ENCODE data around the gene GPC5.

DNA sequence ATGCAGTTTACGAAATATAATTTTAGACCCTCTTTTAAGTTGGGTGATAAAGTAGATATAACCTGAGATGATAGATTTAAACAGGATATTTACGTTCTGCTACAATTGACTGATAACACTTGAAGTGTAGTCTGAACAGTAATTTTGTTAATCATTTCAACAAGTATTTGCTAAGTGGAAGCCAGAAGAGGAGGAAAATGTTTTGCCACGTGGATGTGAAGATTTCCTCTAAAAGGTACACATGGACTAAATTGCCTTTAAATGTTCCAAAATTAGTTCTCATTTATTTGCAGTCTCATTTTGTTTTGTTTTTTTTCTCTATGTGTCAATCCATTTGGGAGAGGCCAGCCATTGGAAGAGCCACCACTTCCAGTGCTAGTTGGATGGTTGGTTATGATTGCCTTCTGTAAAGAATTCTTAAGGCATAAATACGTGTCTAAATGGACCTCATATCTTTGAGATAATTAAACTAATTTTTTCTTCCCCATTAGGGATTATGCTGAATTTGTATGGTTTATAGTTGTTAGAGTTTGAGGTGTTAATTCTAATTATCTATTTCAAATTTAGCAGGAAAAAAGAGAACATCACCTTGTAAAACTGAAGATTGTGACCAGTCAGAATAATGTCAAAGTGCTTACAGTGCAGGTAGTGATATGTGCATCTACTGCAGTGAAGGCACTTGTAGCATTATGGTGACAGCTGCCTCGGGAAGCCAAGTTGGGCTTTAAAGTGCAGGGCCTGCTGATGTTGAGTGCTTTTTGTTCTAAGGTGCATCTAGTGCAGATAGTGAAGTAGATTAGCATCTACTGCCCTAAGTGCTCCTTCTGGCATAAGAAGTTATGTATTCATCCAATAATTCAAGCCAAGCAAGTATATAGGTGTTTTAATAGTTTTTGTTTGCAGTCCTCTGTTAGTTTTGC lies 48.2 kb upstream of the GPC5 start:
- TF ChIP-seq, protein P1, sequence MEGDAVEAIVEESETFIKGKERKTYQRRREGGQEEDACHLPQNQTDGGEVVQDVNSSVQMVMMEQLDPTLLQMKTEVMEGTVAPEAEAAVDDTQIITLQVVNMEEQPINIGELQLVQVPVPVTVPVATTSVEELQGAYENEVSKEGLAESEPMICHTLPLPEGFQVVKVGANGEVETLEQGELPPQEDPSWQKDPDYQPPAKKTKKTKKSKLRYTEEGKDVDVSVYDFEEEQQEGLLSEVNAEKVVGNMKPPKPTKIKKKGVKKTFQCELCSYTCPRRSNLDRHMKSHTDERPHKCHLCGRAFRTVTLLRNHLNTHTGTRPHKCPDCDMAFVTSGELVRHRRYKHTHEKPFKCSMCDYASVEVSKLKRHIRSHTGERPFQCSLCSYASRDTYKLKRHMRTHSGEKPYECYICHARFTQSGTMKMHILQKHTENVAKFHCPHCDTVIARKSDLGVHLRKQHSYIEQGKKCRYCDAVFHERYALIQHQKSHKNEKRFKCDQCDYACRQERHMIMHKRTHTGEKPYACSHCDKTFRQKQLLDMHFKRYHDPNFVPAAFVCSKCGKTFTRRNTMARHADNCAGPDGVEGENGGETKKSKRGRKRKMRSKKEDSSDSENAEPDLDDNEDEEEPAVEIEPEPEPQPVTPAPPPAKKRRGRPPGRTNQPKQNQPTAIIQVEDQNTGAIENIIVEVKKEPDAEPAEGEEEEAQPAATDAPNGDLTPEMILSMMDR (IDR thresholded peaks at IDR 0.05; ENCODE audit: low read depth, low read length, missing input control), result no peak
- no peak for TF ChIP-seq YY1 (IDR thresholded peaks at IDR 0.05)
- TF ChIP-seq, protein P2, sequence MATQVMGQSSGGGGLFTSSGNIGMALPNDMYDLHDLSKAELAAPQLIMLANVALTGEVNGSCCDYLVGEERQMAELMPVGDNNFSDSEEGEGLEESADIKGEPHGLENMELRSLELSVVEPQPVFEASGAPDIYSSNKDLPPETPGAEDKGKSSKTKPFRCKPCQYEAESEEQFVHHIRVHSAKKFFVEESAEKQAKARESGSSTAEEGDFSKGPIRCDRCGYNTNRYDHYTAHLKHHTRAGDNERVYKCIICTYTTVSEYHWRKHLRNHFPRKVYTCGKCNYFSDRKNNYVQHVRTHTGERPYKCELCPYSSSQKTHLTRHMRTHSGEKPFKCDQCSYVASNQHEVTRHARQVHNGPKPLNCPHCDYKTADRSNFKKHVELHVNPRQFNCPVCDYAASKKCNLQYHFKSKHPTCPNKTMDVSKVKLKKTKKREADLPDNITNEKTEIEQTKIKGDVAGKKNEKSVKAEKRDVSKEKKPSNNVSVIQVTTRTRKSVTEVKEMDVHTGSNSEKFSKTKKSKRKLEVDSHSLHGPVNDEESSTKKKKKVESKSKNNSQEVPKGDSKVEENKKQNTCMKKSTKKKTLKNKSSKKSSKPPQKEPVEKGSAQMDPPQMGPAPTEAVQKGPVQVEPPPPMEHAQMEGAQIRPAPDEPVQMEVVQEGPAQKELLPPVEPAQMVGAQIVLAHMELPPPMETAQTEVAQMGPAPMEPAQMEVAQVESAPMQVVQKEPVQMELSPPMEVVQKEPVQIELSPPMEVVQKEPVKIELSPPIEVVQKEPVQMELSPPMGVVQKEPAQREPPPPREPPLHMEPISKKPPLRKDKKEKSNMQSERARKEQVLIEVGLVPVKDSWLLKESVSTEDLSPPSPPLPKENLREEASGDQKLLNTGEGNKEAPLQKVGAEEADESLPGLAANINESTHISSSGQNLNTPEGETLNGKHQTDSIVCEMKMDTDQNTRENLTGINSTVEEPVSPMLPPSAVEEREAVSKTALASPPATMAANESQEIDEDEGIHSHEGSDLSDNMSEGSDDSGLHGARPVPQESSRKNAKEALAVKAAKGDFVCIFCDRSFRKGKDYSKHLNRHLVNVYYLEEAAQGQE (IDR thresholded peaks at IDR 0.05), result no peak
- TF ChIP-seq HNF4G (IDR thresholded peaks at IDR 0.05), result no peak
- TF ChIP-seq TAF1 (conservative IDR thresholded peaks at IDR 0.05), result no peak
- TF ChIP-seq, protein P3, sequence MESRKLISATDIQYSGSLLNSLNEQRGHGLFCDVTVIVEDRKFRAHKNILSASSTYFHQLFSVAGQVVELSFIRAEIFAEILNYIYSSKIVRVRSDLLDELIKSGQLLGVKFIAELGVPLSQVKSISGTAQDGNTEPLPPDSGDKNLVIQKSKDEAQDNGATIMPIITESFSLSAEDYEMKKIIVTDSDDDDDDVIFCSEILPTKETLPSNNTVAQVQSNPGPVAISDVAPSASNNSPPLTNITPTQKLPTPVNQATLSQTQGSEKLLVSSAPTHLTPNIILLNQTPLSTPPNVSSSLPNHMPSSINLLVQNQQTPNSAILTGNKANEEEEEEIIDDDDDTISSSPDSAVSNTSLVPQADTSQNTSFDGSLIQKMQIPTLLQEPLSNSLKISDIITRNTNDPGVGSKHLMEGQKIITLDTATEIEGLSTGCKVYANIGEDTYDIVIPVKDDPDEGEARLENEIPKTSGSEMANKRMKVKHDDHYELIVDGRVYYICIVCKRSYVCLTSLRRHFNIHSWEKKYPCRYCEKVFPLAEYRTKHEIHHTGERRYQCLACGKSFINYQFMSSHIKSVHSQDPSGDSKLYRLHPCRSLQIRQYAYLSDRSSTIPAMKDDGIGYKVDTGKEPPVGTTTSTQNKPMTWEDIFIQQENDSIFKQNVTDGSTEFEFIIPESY (IDR thresholded peaks at IDR 0.05), result no peak
- TF ChIP-seq, protein P4, sequence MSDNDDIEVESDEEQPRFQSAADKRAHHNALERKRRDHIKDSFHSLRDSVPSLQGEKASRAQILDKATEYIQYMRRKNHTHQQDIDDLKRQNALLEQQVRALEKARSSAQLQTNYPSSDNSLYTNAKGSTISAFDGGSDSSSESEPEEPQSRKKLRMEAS (IDR thresholded peaks at IDR 0.05), result peak; percentile 14
- TF ChIP-seq RAD21 (IDR thresholded peaks at IDR 0.05), result no peak
- TF ChIP-seq SP1 (IDR thresholded peaks at IDR 0.05), result no peak
- no peak for TF ChIP-seq EGR1 (IDR thresholded peaks at IDR 0.05; ENCODE audit: low read depth in 2 of 2)
- TF ChIP-seq, protein P5, sequence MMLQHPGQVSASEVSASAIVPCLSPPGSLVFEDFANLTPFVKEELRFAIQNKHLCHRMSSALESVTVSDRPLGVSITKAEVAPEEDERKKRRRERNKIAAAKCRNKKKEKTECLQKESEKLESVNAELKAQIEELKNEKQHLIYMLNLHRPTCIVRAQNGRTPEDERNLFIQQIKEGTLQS (IDR thresholded peaks at IDR 0.05), result no peak
- no peak for TF ChIP-seq NR2F2 (IDR thresholded peaks at IDR 0.05)
